GM18505 (cell line): ENCODE measurements around the gene FAM50B.

Experiments
- ATAC-seq: cut with Tn5 transposase; IDR thresholded peaks from one replicate; pipeline ENCODE4 v1.9.1; 2021; ENCODE audit not compliant: unreplicated experiment
- POLR2A ChIP-seq: IDR thresholded peaks from 4 replicates; pipeline ENCODE4 v1.6.1; 2011; ENCODE audit warnings: borderline replicate concordance; ENCODE audit not compliant: insufficient read depth, insufficient read length; ENCODE audit errors: extremely low read depth

The FAM50B gene

DNA sequence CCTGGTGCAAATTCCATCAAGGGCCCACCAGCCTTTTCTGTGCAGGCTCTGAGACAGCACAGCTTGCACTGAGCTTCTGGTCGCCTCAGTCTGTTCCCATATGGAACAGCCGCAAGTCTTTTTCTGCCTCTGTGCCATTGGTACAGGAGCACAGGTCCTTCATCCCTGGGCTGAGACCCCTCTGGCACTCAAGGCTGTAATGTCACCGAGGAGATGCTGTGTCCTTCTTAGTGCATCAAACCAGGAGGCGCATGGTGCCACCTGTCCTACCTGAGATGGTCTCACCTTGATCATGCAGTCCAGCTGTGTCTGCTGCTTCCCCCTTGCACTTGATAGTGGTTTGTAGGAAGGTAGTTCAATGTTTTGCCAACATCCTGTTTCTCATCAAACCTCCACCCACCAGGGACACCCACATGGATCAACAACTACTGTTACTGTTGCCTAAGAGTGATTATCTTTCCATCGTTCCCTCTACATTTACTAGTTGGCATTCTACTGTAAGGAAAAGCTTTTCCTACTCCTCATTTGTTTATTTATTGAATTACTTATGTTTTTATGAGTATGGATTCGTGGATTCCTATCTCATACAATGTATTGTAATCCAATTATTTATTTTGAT, 29.0 kb downstream of the FAM50B start:
- TF ChIP-seq POLR2A = no peak
- ATAC-seq = no peak

DNA sequence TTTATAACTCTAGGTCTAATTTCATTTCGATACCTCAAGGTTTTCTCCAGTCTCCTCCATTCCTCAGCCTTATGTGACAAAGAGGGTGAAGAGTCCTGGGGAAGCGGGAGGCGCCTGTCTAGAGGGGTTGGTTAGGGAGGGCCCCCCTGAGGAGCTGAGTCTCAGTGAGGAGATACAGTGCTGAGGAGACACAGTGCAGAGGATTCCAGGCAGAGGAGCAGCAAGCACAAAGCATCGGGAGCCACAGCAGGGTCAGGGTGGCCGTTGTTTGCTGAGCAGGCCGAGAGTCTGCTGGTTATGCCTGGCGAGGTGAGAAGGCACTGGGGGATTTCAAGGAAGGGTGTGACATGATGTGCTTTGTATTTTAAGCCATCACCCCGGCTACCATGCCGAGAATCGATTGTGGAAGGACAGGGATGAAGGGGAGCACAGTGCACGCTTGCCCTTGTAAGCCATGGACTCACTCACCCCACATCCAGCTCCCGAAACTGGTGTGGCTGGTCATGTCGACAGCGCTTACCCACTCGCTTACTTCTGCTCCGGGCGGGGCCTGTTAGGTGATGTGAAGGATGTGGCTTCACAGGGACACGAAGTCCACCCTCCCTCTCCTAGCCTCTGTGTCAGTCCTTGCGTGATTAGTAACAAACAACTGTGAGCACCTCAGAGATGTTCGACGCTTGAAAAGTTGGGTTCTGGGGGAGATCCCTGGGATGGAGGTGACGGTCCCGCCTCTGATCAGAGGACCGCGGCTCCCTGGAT, 30.2 kb downstream of the FAM50B start:
- no peak for ATAC-seq
- TF ChIP-seq POLR2A = no peak

DNA sequence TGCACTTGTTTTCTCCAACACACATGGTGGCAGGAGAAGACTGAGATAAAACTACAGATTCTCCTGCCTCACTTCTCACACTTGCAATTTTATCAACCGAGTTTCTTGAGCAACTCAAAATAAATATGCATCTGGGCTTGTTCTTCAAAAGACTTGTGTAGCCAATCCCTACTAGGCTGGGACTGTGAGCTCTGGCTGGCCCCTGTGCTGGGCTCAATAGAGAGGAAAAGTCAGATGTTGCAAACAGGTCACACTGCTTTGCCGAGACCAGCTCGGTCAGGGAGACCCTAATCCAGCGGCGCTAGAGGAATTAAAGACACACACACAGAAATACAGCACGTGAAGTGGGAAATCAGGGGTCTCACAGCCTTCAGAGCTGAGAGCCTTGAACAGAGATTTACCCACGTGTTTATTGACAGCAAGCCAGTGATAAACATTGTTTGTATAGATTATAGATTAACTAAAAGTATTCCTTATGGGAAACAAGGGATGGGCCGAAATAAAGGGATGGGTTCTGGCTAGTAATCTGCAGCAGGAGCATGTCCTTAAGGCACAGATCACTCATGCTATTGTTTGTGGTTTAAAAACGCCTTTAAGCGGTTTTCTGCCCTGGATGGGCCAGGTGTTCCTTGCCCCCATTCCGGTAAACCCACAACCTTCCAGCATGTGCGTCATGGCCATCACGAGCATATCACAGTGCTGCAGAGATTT, 32.7 kb downstream of the FAM50B start:
- ATAC-seq = no peak

DNA sequence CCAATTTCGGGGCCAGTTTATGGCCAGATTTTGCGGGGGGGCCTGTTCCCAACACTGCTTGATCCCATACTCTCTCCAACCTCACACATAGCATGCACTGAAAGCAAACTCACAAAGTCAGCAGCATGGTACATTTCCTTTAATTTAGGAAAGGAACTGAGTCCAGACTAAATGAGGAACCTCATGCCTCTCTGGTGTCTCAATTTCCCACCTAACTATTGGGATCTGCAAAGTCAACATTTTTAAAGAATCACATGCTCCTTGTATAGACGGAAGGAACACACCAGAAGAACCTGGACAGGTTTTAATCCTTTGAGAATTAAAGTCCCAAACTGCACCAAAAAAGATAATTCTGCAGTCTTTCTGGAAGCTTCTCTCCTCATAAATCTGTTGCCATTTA, 33.3 kb downstream of the FAM50B start:
- TF ChIP-seq POLR2A = no peak
- no peak for ATAC-seq

More for the DNA sequence above, 32.7 kb downstream of the FAM50B start:
- no peak for TF ChIP-seq POLR2A

DNA sequence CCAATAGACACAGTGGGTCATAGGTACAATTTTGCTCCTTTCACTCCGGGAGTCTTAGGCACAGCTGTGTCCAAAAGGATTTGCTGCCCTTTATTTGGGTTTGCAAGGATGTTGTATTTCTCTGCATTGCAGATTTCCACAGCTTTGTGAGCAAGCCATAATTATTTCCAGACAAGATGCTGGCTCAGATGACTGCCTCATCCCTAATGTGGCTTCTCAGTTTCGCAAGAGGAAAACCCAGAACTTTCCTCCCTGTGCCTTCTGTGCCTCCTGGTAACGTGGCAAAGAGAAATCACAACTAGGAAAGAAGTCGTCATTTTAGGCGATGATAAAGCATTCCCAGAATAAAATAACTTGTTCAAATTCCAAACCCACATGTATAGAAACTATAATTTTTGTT, 33.7 kb downstream of the FAM50B start:
- ATAC-seq = no peak

DNA sequence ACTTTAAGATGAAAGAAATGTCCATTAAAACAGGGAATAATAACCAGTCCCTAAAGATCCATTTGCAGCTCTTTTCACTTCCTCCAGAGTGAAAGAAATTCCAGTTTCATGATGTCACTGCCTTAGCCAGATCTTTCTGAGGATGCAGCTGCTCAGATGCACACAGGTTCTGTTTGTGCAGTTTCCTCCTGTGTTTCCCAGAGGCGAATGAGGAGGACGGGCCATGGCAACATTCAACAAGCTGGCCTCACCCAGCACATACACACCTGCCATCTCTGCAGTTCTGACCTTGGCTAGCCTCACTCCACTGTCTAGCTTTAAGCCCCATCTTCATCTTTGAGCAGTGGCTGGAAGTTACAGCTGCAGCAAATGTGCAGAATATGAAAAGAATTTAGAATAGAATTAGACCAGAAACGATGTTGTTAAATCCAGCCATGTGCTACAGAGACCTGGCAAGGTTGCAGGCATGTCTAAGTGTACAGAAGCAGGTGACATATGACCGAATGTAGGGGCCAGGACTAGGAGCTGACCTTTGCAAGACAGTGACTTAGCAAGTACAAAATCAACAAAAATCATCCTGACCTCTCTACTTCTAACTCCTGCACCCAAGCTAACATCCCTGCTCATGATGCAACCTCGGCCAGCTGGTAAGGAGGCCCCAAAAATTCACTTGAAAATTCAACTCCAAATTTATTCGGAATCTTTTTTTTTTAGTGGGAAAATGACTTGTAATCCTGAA, 35.0 kb downstream of the FAM50B start:
- no peak for ATAC-seq
- no peak for TF ChIP-seq POLR2A

More for the DNA sequence above, 33.7 kb downstream of the FAM50B start:
- TF ChIP-seq POLR2A = no peak

DNA sequence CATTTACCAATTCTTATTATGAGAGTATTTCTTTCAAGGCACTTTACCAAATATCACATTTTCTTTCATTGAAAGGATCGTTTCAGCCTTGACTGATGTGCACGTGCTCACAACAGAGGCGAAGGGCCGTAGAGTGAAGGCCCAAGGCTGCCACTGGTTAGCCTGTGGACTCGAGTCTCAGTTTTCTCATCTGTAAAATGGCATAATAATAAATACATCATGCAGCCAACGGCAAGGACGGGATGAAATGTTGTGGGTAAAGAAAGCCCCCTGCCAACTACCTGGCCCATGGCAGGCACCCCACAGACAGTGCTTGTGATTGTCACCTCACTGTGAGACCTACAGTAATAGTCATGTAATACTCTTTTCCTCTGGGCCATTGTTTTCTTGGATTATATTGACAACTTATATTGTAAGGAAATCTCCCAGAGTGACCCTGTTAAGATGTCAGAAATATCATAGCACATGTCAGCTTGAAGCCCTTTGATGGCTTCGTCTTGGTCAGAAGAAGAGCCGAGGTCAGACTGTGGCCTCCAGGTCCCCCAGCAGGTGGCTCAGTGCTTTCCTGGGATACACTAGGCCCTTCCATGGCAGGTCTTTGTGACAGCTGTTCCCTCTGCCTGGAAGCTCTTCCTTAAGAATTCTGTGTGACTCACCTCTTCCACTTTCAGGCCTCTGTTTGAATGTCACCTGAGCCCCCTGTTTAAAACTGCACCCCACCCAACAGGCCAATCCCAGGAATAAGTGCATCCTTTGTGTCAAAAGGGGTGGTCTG, 36.3 kb downstream of the FAM50B start:
- no peak for TF ChIP-seq POLR2A
- no peak for ATAC-seq

DNA sequence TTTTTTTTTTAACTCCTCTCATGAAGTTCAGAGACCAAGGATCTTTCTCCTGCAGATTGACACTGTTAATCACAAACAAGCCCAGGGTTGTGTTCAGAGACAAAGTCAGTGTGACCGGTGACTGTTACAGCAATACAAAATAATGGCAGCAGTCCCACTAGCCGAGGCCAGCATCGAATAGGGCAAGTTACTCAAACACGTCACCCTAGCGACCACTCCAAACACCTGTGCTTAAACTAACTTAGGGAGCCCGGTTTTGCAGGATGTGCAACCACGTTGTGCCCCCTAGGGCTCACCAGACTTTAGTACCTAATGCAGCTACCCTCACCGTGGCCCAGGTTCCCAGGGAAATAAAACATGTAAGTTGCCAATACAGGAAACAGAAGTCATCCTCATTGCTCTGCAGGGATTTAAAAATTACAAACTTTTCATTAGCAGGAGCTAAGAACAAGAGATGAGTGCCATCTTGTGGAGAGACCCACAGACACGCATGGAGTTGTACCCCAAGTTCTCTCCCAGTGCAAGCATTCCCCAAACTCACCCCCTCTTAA, 38.1 kb downstream of the FAM50B start:
- TF ChIP-seq POLR2A = no peak
- no peak for ATAC-seq

DNA sequence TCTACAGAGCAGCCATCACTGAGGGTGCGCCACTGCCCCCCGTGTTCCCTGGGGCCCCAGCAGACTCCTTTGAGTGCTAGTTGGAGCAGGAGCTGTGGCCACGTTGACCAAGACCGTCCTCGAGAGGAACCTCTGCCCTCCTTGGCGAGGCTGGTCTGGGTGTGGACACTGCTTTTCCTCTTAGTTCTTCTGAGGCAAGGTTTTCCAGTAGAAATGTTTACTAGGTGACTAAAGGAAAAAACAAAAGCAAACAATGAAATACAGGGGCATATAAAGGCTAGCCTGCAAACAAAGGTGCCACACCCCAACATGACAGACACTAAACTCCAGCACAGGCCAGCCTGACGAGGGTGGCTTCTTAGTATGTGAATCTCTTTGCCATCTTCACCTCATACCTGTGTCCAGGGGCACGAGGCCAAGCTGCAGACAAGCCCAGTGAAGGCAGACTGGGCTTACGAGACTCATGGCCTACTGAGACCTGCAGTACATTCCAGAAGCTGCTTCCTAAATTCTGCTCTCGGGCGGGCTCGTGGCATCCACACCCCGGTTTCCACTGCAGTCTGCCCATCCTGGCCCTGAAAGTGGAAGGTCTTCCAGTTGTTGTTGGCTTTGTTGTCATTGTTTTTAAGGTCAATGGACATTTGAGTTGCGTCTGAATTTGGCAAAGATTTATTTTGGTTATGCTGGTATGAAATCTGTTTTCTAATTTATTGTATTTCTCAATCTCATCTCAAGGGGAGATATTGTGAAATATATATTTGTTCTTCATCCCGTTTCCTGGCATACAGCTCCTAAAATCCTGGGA, 39.2 kb downstream of the FAM50B start:
- no peak for TF ChIP-seq POLR2A
- no peak for ATAC-seq

DNA sequence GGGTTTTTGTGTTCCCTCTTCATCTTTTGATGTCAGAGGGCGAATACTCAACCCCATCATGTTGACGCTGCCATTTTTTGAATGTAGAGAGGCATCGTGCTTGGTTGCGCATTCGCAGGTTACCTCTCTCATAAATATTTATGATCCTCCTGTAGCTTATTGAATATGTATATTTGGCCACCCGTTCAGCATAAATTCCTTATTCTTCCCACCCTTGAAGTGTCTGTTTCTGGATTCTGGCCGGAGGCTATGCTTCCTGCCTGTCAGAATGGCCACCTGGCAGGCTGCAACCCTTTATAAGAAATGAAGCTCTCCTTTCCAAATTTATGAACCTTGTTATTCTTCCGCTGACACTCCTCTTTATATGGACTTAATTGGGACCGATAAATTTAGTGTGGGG, 40.9 kb downstream of the FAM50B start:
- ATAC-seq = no peak
- no peak for TF ChIP-seq POLR2A

DNA sequence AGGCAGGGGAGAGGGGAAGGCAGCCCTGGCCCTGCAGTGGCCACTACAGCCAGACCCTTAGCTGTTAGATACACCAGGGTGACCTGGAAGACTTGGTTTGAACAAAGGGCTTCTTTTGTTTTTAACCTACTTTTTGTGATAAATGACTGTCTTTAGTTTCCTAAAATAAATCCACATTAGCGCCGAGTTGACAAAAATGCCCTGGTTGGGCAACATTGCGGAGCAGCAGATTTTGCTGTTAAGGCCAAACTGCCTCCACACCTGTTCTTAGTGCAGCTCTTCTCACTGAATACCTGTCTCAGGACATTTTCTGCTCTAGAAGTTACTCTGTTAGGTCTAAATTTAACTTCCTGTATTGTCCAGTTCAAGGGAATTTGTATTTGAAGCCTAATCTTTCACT, 42.7 kb downstream of the FAM50B start:
- no peak for TF ChIP-seq POLR2A
- ATAC-seq = no peak

DNA sequence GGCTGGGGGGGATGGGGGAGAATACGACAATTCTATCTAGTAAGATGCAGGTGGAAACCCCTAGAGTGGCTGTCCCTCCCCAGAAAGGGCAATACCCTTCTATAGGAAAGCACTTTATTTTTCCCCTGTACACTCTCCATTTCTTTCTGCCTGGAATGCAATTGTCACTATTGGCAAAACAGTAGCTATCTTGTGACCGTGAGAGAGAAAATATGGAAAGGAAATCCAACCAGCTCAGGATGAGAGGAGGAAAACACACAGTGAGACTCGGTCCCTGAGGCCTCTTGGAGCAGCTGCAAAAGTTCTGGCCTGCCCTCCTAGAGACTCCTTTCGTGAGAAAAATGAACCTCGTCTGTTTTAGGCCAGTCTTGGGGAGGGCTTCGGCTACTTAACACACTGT, 43.4 kb downstream of the FAM50B start:
- ATAC-seq = no peak
- no peak for TF ChIP-seq POLR2A

DNA sequence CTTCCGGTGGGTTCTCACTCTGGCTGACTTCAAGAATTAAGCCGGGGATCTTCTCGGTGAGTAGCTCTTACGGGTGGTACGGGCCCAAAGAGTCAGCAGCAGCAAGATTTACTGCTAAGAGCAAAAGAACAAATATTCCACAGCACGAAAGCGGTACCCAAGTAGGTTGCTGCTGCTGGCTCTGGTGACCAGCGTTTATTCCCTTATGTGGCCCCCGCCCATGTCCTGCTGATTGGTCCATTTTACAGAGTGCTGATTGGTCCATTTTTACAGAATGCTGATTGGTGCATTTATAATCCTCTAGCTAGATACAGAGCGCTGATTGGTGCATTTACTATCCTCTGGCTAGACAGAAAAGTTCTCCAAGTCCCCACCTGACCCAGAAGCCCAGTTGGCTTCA, 44.3 kb downstream of the FAM50B start:
- no peak for TF ChIP-seq POLR2A
- no peak for ATAC-seq
